ENCODE measurements around the gene PUS10. TPM values are rescaled to one million over a fixed set of nuclear protein-coding genes. Genes with fewer than 3 reads are reported as not detected.
"Not testable (repeated sequence)": the region's sequence is repeated elsewhere in the genome, so short reads cannot be mapped to it uniquely, and the experiment has no call there.

The PUS10 gene
- total RNA-seq, 1 donor from 2014 or later, result 2.8 TPM

DNA sequence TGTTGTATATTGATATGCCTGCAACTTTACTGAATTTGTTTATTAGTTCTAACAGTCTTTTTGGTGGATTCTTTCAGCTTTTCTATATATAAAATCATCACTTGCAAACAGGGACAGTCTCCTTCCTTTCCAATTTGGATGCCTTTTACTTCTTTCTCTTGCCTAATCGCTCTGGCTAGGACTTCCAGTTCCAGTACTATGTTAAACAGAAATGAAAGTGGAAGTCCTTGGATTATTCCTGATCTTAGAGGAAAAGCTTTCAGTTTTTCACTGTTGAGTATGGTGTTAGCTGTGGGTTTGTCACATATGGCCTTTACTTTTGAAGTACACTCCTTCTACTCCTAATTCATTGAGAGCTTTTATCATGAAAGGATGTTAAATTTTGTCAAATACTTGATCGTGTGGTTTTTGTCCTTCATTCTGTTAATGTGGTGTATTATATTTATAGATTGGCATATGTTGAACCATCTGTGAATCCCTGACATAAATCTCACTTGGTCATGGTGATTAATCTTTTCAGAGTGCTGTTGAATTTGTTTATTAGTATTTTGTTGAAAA lies 83.8 kb downstream of the PUS10 start:
- no peak for DNase-seq (ENCODE audit: low spot score)

DNA sequence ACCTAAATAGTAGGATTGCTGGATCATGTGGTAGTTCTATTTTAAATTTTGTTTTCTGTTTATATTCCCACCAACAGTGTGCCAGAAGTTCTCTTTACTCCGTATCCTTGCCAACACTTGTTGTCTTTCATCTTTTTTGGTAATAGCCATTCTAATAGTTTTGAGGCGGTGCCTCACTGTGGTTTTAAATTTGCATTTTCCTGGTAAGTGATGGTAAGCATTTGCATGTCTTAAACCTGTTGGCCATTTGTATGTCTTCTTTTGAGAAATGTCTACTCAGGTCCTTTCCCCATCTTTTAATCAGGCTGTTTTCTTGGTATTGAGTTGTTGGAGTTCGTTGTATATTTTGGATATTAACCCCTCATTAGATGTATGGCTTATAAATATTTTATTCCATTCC lies 85.1 kb downstream of the PUS10 start:
- DNase-seq (ENCODE audit: low spot score), result no peak

DNA sequence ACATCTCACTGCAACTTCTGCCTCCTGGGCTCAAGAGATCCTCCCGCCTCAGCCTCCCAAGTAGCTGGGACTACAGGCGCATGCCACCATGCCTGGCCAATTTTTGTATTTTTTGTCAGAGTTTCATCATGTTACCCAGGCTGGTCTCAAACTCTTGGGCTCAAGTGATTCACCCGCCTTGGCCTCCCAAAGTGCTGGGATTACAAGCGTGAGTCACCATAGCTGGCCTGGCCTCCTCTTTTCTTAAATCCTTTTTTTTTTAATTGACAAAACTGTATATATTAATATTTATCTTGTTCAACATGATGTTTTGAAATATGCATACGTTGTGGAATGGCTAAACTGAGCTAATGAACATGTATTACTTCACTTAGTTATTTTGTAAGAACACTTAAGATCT lies 86.0 kb downstream of the PUS10 start:
- DNase-seq (ENCODE audit: low spot score), result not testable (repeated sequence)

DNA sequence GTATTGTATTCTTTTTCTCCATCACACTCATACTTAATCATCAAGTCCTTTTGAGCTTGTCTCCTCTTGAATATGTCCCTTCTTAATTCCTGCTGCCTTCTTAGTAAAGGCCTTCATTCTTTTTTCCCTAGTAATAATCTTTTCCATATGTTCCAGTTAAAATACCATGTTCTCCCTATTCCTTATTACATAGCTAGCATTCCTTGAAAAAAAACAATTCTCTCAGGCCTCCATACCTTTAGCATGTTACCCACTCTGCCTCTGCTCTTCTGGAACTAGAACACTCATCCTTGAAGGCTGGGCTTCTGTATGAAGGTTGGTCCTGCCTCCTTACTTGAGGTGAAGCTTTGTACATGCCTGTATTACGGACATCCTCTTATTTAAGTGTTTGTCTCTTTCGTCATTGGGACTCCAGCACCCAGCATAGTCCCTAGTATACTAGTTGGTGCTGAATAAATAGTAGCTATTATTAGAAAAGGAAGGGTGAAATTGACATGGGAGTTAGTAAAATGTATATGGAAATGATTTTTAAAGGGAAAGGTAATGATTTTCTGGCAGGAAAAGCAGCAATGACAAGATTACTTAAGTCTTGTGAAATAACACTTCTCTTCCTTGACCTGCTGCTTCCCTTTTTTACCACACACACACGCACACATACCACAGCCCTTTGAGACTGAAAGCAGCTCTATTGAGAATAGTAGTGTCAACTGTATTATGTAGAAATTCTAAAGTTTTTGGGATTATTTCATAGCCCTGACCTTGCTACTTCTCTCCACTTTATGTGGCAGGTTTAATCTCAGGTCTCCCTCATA lies 91.1 kb downstream of the PUS10 start:
- DNase-seq (ENCODE audit: low spot score), result no peak

DNA sequence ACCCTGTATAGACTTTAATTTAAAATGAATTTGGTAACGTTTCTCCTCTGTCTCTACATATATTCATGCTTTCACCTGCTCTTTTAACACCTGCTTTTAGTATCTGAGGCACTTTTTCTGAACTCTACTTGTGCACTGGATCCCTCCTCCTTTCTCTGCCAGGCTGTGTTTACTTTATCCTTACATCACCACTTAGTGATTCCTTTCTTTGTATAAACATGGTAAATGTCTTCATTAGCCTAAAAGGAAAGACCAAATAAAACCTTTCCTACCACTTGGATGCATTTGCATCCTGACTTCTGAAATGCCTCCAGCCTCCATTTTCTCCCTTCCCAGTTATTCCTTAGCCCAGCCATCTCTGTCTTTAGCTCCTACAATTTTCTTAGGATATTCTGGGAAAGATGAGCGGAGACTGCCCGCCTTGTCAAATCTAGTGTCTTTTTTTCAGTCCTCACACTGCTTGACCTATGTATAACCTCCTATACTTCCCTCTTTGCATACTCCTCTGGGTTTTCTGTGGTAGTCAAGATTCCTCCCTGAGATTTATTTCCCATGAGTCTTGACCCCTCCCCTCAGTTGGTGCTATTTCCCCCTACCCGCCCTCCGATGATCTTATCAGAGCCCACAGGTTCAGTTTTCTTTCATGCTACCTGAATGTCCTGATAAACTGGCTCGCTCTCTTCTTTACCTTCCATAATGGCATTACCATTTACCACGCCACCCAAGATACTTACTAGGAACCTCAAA lies 91.9 kb downstream of the PUS10 start:
- no peak for DNase-seq (ENCODE audit: low spot score)

DNA sequence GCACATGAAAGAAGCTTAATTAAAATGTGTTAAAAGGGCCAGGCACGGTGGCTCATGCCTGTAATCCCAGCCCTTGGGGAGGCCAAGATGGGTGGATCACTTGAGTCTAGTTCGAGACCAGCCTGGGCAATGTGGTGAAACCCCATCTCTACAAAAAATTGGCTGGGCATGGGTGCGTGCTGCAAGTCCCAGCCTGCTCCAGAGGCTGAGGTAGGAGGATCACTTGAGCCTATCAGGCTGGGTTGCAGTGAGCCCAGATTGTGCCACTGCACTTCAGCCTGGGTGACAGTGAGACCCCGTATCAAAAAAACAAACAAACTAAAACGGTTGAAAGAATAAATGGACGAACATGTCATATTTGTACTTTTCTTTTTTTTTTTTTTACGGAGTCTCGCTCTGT lies 110.7 kb downstream of the PUS10 start:
- DNase-seq (ENCODE audit: low spot score), result no peak

DNA sequence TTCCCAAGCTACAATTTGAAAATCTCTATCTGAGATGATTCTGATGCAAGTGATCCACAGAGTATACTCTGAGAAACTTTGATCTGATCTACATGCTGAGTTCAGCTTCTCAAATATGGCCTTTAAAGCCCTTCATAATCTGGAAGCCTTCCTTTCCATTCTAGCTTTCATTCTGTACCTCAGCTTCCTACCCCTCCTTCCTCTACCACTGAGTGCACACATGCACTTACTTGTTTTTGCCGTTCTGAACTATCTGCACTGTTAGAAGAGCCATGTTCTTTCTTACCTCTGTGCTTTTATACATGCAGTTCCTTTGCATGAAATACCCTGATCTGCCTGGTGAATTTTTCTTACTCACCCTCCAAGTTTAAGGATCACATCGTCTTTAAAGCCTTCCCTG lies 111.7 kb downstream of the PUS10 start:
- DNase-seq (ENCODE audit: low spot score), result no peak

DNA sequence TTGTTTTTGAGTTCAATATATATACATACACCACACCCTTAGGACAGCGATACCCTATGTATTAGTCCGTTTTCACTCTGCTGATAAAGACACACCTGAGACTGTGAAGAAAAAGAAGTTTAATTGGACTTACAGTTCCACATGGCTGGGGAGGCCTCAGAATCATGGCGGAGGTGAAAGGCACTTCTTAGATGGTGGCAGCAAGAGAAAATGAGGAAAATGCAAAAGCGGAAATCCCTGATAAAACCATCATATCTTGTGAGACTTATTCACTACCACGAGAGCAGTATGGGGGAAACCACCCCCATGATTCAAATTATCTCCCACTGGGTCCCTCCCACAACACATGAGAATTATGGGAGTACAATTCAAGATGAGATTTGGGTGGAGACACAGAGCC lies 112.2 kb downstream of the PUS10 start:
- DNase-seq (ENCODE audit: low spot score), result not testable (repeated sequence)

DNA sequence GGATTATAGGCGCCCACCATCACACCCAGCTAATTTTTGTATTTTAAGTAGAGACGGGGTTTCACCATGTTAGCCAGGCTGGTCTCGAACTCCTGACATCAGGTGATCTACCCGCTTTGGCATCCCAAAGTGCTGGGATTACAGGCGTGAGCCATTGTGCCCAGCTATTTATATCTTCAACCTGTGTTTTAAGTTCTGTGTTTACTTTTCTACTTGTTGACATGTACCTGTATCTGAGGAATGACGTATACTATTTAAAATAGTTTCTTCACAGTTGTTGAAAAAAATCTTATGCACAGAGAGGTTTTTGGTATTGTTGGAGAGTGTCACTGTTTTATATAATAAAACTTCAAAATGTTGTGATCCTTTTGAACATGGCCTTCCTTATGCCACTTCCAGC lies 116.8 kb downstream of the PUS10 start:
- DNase-seq (ENCODE audit: low spot score), result not testable (repeated sequence)

DNA sequence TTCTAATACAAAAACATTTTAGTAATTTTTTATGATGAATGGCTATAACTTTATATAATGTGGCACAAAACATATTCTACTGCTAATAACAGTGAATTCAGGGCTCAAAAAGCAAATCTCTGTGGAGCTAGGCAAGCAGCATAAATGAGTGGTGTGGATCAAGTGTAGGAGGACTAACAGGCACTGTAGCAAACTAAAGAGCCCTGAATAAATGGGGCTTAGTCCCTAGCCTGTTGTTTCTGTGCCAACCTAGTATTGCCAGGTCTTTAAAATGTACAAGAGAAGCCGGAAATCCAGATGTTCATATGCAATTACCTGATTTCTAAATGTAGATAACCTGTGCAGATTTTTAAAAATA lies 118.2 kb downstream of the PUS10 start:
- no peak for DNase-seq (ENCODE audit: low spot score)

DNA sequence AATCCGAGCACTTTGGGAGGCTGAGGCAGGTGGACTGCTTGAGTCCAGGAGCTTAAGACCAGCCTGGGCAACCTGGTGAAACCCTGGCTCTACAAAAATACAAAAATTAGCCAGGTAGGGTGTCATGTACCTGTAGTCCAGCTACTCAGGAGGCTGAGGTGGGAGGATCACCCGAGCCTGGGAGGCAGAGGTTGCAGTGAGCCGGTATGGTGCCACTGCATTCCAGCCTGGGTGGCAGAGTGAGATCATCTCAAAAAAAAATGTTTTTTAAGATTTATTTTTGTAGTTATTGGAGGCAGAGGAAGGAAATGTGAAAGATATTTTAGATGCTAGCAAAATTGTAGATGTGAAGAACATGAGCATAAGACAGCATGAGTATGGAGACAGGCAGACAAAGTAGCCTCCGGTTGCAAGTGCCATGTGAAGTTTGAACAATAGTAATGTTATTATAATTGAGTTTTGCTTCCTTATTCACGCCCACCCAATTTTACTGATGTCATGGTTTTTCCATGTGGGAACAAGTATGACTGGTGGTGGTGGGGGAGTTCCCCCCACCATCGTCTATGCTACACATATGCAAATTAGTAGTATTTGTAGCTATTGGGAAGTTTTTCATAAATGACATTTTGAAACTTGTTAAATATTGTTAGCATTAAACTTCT lies 118.7 kb downstream of the PUS10 start:
- DNase-seq (ENCODE audit: low spot score), result no peak

DNA sequence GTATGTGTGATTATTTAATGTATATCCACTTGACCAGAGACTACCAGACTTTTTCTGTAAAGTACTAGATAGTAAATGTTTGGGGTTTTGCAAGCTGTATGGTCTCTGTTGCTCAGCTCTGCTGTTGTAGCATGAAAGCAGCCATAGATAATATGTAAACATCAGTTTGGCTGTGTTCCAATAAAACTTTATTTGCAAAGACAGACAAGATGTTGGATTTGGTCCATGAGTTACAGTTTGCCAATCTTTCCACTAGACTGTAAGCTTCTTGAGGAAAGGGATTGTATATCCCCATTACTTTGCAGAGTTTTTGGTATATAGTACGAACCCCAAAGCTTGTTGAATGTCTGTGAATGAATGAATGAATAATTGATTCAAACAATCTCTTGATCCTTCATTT lies 119.5 kb downstream of the PUS10 start:
- no peak for DNase-seq (ENCODE audit: low spot score)

Other genes with a start within 250 kb of the PUS10 start
- gene REL, start 136.7 kb downstream of the PUS10 start, total RNA-seq, result 24.5 TPM
- gene PEX13, start 535 bp downstream of the PUS10 start, total RNA-seq, result 14.4 TPM
- 9.0 TPM for gene SANBR, start 47.6 kb upstream of the PUS10 start, total RNA-seq
- gene C2orf74, start 143.9 kb upstream of the PUS10 start, total RNA-seq, result 6.9 TPM